ENCODE data around the gene PSMA6.

The PSMA6 gene

DNA sequence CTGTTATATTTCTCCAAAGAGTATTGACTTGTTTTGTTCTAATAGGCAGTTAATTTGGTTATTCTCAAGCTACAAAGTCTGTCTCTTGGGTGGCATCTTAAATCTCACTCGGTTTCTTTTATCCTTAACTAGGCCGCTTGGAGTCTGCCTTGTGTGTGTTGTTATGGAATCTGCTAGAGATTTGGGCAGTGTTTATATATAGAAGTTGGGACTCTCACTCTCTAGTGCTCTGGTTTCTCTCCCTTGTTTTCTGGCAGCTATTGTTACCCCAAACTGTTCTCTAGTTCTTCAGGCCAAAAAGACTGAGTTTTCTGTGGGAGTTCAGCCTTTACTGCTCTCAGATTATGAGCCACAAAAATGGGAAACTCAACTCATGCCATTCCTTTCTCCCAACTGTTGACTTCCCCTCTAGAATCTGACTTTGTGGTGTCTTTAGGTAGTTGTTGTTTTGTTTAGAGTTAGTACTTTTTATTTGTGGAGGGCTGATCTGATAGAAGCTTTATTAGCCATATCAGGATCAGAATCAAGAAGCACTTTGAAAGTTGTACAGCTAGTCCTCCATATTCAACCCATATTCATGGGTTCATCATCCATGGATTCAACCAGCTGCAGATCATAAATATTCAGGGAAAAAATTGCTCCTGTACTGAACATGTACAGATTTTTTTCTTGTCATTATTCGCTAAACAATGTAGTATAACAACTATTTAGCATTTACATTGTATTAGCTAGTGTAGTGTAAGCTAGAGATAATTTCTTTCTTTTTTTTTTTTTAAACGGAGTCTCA is 11.2 kb downstream of the PSMA6 start:
- ChIA-PET POLR2A (interaction anchor here (1.2 kb wide), 1 partner anchor 11 kb away, joined by 5 read pairs; the partner anchor contains the start of gene PSMA6), CTCF (no interaction called here)
- DNase-seq (ENCODE audit: extremely low spot score) = no peak
- no peak for TF ChIP-seq CTBP1 (IDR thresholded peaks at IDR 0.05; ENCODE audit: borderline replicate concordance)
- no peak for TF ChIP-seq L3MBTL2 (conservative IDR thresholded peaks at IDR 0.05)
- TF ChIP-seq FOXA1 (IDR thresholded peaks at IDR 0.05) = no peak
- TF ChIP-seq SUZ12 (IDR thresholded peaks at IDR 0.05) = no peak
- TF ChIP-seq, protein P1, sequence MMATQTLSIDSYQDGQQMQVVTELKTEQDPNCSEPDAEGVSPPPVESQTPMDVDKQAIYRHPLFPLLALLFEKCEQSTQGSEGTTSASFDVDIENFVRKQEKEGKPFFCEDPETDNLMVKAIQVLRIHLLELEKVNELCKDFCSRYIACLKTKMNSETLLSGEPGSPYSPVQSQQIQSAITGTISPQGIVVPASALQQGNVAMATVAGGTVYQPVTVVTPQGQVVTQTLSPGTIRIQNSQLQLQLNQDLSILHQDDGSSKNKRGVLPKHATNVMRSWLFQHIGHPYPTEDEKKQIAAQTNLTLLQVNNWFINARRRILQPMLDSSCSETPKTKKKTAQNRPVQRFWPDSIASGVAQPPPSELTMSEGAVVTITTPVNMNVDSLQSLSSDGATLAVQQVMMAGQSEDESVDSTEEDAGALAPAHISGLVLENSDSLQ (IDR thresholded peaks at IDR 0.05) = no peak
- no peak for TF ChIP-seq ARNT (IDR thresholded peaks at IDR 0.05)
- no peak for TF ChIP-seq TARDBP (IDR thresholded peaks at IDR 0.05)
- no peak for TF ChIP-seq FOXK2 (IDR thresholded peaks at IDR 0.05)
- no peak for TF ChIP-seq ZNF384 (IDR thresholded peaks at IDR 0.05)
- TF ChIP-seq ELF4 (IDR thresholded peaks at IDR 0.05) = no peak
- TF ChIP-seq SP1 (IDR thresholded peaks at IDR 0.05) = no peak
- no peak for TF ChIP-seq BHLHE40 (IDR thresholded peaks at IDR 0.05; ENCODE audit: borderline replicate concordance)
- TF ChIP-seq LEF1 (IDR thresholded peaks at IDR 0.05; ENCODE audit: borderline replicate concordance) = no peak

DNA sequence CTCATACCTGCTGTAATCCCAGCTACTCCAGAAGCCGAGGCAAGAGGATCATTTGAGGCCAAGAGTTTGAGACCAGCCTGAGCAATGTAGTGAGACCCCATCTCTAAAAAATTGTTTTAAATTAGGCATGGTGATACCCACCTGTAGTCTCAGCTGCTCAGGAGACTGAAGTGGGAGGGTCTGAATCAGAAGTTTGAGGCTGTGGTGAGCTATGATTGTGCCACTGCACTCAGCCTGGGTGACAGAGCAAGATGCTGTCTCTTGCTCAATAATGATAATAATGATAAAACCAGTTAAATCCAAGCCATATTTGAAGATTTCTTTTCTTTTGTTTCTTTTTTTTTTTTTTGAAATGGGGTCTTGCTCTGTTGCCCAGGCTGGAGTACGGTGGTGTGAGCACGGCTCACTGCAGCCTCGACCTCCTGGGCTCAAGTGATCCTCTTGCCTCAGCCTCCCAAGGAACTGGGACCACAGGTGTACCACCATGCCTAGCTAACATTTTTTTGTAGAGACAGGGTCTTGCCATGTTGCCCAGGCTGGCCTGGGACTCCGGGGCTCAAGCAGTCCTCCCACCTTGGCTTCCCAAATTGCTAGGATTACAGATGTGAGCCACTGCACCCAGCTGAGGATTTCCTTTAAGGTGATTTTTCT is 12.8 kb downstream of the PSMA6 start:
- ChIA-PET POLR2A (interaction anchor here (0.8 kb wide), 1 partner anchor 13 kb away, joined by 5 read pairs; the partner anchor contains the start of gene PSMA6), CTCF (interaction anchor here (0.9 kb wide), 1 partner anchor 89 kb away, joined by 7 read pairs; no protein-coding TSS in a partner anchor)
- DNase-seq (ENCODE audit: extremely low spot score) = no peak
- TF ChIP-seq ZNF384 (IDR thresholded peaks at IDR 0.05) (peak; percentile 27; the same call in 1 of the 2 replicates), LEF1 (IDR thresholded peaks at IDR 0.05; ENCODE audit: borderline replicate concordance) (no peak)

DNA sequence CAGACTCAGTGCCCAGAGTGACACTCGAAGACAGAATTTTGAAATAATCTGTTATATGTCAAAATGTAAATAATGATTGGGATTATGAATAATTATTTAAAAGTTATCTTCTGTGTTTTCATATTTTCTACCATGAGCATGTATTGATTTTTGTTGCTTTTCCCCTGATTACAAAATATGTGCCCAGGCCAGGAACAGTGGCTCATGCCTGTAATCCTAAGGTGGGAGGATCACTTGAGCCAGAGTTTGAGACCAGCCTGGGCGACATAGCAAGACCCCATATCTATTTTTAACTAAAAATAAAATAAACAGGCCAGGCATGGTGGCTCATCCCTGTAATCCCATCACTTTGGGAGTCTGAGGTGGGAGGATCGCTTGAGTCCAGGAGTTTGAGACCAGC is 13.5 kb downstream of the PSMA6 start:
- POLR2A ChIA-PET = interaction anchor here (3.0 kb wide), 1 partner anchor 13 kb away, joined by 11 read pairs; the partner anchor contains the start of gene PSMA6
- TF ChIP-seq FOXM1 (IDR thresholded peaks at IDR 0.05; ENCODE audit: borderline replicate concordance) = no peak
- no peak for TF ChIP-seq ARNT (IDR thresholded peaks at IDR 0.05)
- no peak for TF ChIP-seq FOXA1 (IDR thresholded peaks at IDR 0.05)
- no peak for TF ChIP-seq BHLHE40 (IDR thresholded peaks at IDR 0.05; ENCODE audit: borderline replicate concordance)
- TF ChIP-seq LEF1 (IDR thresholded peaks at IDR 0.05; ENCODE audit: borderline replicate concordance) = no peak
- TF ChIP-seq FOXK2 (IDR thresholded peaks at IDR 0.05) = no peak
- no peak for TF ChIP-seq CTBP1 (IDR thresholded peaks at IDR 0.05; ENCODE audit: borderline replicate concordance)
- TF ChIP-seq ELF4 (IDR thresholded peaks at IDR 0.05) = no peak
- no peak for TF ChIP-seq SP1 (IDR thresholded peaks at IDR 0.05)
- no peak for TF ChIP-seq SUZ12 (IDR thresholded peaks at IDR 0.05)
- no peak for TF ChIP-seq TARDBP (IDR thresholded peaks at IDR 0.05)
- no peak for TF ChIP-seq L3MBTL2 (conservative IDR thresholded peaks at IDR 0.05)
- CTCF ChIA-PET = no interaction called here
- DNase-seq (ENCODE audit: extremely low spot score) = no peak

DNA sequence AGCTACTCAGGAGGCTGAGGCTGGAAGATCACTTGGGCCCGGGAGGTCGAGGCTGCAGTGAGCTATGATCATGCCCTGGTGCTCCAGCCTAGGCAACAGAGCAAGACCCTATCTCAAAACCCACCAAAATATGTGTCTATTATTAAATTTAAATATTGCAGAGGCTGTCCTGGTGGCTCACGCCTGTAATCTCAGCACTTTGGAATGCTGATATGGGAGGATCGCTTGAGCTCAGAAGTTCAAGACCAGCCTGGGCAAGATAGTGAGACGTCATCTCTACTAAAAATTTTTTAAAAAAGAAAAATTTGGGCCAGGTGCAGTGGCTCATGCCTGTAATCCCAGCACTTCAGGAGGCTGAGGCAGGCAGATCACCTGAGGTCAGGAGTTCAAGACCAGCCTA is 13.9 kb downstream of the PSMA6 start:
- no peak for DNase-seq (ENCODE audit: extremely low spot score)
- POLR2A ChIA-PET = interaction anchor here (3.0 kb wide), 1 partner anchor 14 kb away, joined by 11 read pairs; the partner anchor contains the start of gene PSMA6
- no peak for TF ChIP-seq BHLHE40 (IDR thresholded peaks at IDR 0.05; ENCODE audit: borderline replicate concordance)
- no peak for TF ChIP-seq SUZ12 (IDR thresholded peaks at IDR 0.05)
- TF ChIP-seq L3MBTL2 (conservative IDR thresholded peaks at IDR 0.05) = no peak
- TF ChIP-seq, protein P1 (IDR thresholded peaks at IDR 0.05) = no peak
- no peak for TF ChIP-seq FOXK2 (IDR thresholded peaks at IDR 0.05)
- no peak for TF ChIP-seq CTBP1 (IDR thresholded peaks at IDR 0.05; ENCODE audit: borderline replicate concordance)
- no peak for TF ChIP-seq FOXM1 (IDR thresholded peaks at IDR 0.05; ENCODE audit: borderline replicate concordance)
- TF ChIP-seq SP1 (IDR thresholded peaks at IDR 0.05) = no peak
- no peak for TF ChIP-seq TARDBP (IDR thresholded peaks at IDR 0.05)
- no peak for TF ChIP-seq NFRKB (IDR thresholded peaks at IDR 0.05)
- TF ChIP-seq ARNT (IDR thresholded peaks at IDR 0.05) = no peak
- TF ChIP-seq LEF1 (IDR thresholded peaks at IDR 0.05; ENCODE audit: borderline replicate concordance) = no peak
- no peak for TF ChIP-seq ZNF384 (IDR thresholded peaks at IDR 0.05)
- no peak for TF ChIP-seq HDGF (IDR thresholded peaks at IDR 0.05; ENCODE audit: borderline replicate concordance)
- CTCF ChIA-PET = no interaction called here

DNA sequence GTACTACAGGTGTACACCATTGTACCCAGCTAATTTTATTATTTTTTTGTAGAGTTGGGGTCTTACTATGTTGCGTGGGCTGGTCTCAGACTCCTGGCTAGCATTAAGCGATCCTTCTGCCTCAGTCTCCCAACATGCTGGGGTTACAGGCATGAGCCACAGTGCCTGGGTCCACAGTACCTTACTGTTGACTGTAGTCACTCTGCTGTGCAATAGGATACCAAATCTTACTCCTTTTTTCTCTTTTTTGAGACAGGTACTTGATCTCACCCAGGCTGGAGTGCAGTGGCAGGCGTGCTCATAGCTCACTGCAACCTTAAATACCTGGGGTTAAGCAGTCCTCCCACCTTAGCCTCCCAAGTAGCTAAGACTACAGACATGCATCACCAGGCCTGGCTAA is 25.6 kb downstream of the PSMA6 start:
- ChIA-PET CTCF (interaction anchor here (0.6 kb wide), 1 partner anchor 121 kb away, joined by 3 read pairs; no protein-coding TSS in a partner anchor), POLR2A (no interaction called here)
- DNase-seq (ENCODE audit: extremely low spot score) = no peak
- no peak for TF ChIP-seq CTBP1 (IDR thresholded peaks at IDR 0.05; ENCODE audit: borderline replicate concordance)
- no peak for TF ChIP-seq FOXK2 (IDR thresholded peaks at IDR 0.05)
- no peak for TF ChIP-seq FOXA1 (IDR thresholded peaks at IDR 0.05)
- TF ChIP-seq SUZ12 (IDR thresholded peaks at IDR 0.05) = no peak
- no peak for TF ChIP-seq SP1 (IDR thresholded peaks at IDR 0.05)
- TF ChIP-seq HDGF (IDR thresholded peaks at IDR 0.05; ENCODE audit: borderline replicate concordance) = no peak
- TF ChIP-seq BHLHE40 (IDR thresholded peaks at IDR 0.05; ENCODE audit: borderline replicate concordance) = no peak
- no peak for TF ChIP-seq LEF1 (IDR thresholded peaks at IDR 0.05; ENCODE audit: borderline replicate concordance)
- TF ChIP-seq, protein P1 (IDR thresholded peaks at IDR 0.05) = no peak
- TF ChIP-seq ARNT (IDR thresholded peaks at IDR 0.05) = no peak
- no peak for TF ChIP-seq ZNF384 (IDR thresholded peaks at IDR 0.05)
